ENCODE data around the gene GEMIN7.

The GEMIN7 gene

GRCh38 chr19:45061965-45062364 lies 17.1 kb upstream of the GEMIN7 start:
- DNase-seq (ENCODE audit: low read depth in 2 of 2): no peak

GRCh38 chr19:45063851-45064801 lies 14.9 kb upstream of the GEMIN7 start:
- DNase-seq (ENCODE audit: low read depth in 2 of 2): no peak

GRCh38 chr19:45066921-45067661 lies 12.0 kb upstream of the GEMIN7 start:
- no peak for DNase-seq (ENCODE audit: low read depth in 2 of 2)

- DNase-seq (ENCODE audit: low read depth in 2 of 2): no peak
These were observed 11.0 kb upstream of the GEMIN7 start for GRCh38 chr19:45068041-45068440.

- no peak for DNase-seq (ENCODE audit: low read depth in 2 of 2)
These were observed 10.0 kb upstream of the GEMIN7 start for GRCh38 chr19:45069056-45069455.

GRCh38 chr19:45070214-45070613 lies 8.8 kb upstream of the GEMIN7 start:
- DNase-seq (ENCODE audit: low read depth in 2 of 2): no peak

GRCh38 chr19:45070861-45071544 lies 8.1 kb upstream of the GEMIN7 start:
- DNase-seq (ENCODE audit: low read depth in 2 of 2): no peak

- DNase-seq (ENCODE audit: low read depth in 2 of 2): no peak
These were observed 7.5 kb upstream of the GEMIN7 start for GRCh38 chr19:45071545-45071938.

GRCh38 chr19:45071969-45072790 lies 6.9 kb upstream of the GEMIN7 start:
- DNase-seq (ENCODE audit: low read depth in 2 of 2): no peak

GRCh38 chr19:45074744-45075300 lies 4.2 kb upstream of the GEMIN7 start:
- no peak for DNase-seq (ENCODE audit: low read depth in 2 of 2)

- no peak for DNase-seq (ENCODE audit: low read depth in 2 of 2)
These were observed 3.6 kb upstream of the GEMIN7 start for GRCh38 chr19:45075301-45076028.

GRCh38 chr19:45076029-45076850 lies 2.8 kb upstream of the GEMIN7 start, which contains the start of gene ZNF296:
ZNF296 (minus strand) TSS chr19:45076478; CDS start chr19:45076373, 105 bp downstream.
- DNase-seq (ENCODE audit: low read depth in 2 of 2): peak; percentile 74 to 81

GRCh38 chr19:45076851-45077730 lies 2.0 kb upstream of the GEMIN7 start:
- no peak for DNase-seq (ENCODE audit: low read depth in 2 of 2)

GRCh38 chr19:45078390-45079062 lies 534 bp upstream of the GEMIN7 start:
- DNase-seq (ENCODE audit: low read depth in 2 of 2): no peak

- DNase-seq (ENCODE audit: low read depth in 2 of 2): no peak
These were observed 881 bp downstream of the GEMIN7 start for GRCh38 chr19:45079911-45080370.

GRCh38 chr19:45082170-45082569 lies 3.1 kb downstream of the GEMIN7 start:
- DNase-seq (ENCODE audit: low read depth in 2 of 2): no peak

GRCh38 chr19:45086480-45086879 lies 7.4 kb downstream of the GEMIN7 start:
- DNase-seq (ENCODE audit: low read depth in 2 of 2): no peak

GRCh38 chr19:45087531-45087930 lies 8.5 kb downstream of the GEMIN7 start:
- DNase-seq (ENCODE audit: low read depth in 2 of 2): no peak
